COR-L47 (cell line): Measurements from ENCODE around the gene RDH5.

ENCODE experiments used
- DNase-seq: peaks from one replicate; lab custom pipeline; 2025; lab: John Stamatoyannopoulos, UW

RDH5 gene

GRCh38 chr12:55712700-55713415 is 7.3 kb upstream of the RDH5 start:
- DNase-seq, result no peak

- no peak for DNase-seq
These were observed 6.5 kb upstream of the RDH5 start for GRCh38 chr12:55713721-55714120.

- DNase-seq, result no peak
These were observed 4.9 kb upstream of the RDH5 start for GRCh38 chr12:55715169-55715764.

- DNase-seq, result peak; percentile 93
These were observed 4.2 kb upstream of the RDH5 start, which contains the start of gene BLOC1S1 for GRCh38 chr12:55715833-55716581. Gene BLOC1S1 (plus strand): TSS chr12:55716046. CDS start chr12:55716052, 6 bp downstream.

GRCh38 chr12:55716582-55716957 is 3.6 kb upstream of the RDH5 start:
- DNase-seq, result no peak

GRCh38 chr12:55717011-55718007 is 2.9 kb upstream of the RDH5 start:
- no peak for DNase-seq

GRCh38 chr12:55718015-55718414 is 2.2 kb upstream of the RDH5 start:
- no peak for DNase-seq

- DNase-seq, result no peak
These were observed 1.4 kb upstream of the RDH5 start for GRCh38 chr12:55718624-55719275.

- no peak for DNase-seq
These were observed 822 bp upstream of the RDH5 start for GRCh38 chr12:55719371-55719770.

GRCh38 chr12:55720894-55721444 is 776 bp downstream of the RDH5 start:
- DNase-seq, result no peak

GRCh38 chr12:55721601-55722213 is 1.5 kb downstream of the RDH5 start:
- no peak for DNase-seq

- DNase-seq, result no peak
These were observed 2.8 kb downstream of the RDH5 start for GRCh38 chr12:55722948-55723347.

- no peak for DNase-seq
These were observed 3.5 kb downstream of the RDH5 start for GRCh38 chr12:55723516-55724225.

GRCh38 chr12:55724226-55724939 is 4.2 kb downstream of the RDH5 start:
- peak; percentile 47 for DNase-seq

GRCh38 chr12:55724940-55725309 is 4.7 kb downstream of the RDH5 start:
- no peak for DNase-seq

- DNase-seq, result no peak
These were observed 5.4 kb downstream of the RDH5 start for GRCh38 chr12:55725556-55725955.

GRCh38 chr12:55726971-55727370 is 6.8 kb downstream of the RDH5 start:
- DNase-seq, result no peak

GRCh38 chr12:55727643-55728185 is 7.5 kb downstream of the RDH5 start:
- peak; percentile 17 for DNase-seq
